Subcutaneous adipose tissue (tissue), 4 donors: Measurements from ENCODE around the gene GRIK2. TPM values are rescaled to one million over a fixed set of nuclear protein-coding genes. Genes with fewer than 3 reads are reported as not detected.

Experiments used
- total RNA-seq, 4 donors: library from RNA; depleted of rRNA; stranded (reverse); fragments of >200 nt; gene quantifications; one replicate each; pipeline ENCODE4 v1.1.0, GENCODE V29; 2016
- TF ChIP-seq, protein P1 (sequence below): fragments of 450-650 bp; IDR thresholded peaks from one replicate; pipeline ENCODE4 v1.5.1; 2016; ENCODE audit warnings: low read depth, mild to moderate bottlenecking, control low read depth, antibody characterized with exemption, moderate library complexity

GRIK2 gene
- total RNA-seq, 4 donors from 2014 or later = 0.19 to 1.5 (median 0.81) TPM

DNA sequence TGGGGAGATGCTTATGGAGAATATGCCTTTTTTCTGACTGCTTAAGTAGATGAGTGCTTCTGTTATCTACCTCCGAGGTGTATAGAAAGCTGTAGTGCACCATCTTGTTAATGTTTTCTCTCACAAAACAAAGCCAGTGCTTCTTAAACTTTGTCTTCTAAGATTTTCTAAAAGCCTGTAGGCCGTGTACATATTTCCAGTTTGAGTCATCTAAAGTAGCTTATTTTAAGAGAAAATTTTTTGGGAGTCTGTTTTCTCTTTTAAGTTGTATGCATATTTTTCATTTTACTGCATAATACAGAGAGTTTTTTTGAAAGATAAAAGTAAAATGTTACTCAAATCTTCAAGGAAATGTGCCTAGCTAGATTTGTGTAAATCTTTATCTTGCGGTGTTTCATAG lies 151.7 kb downstream of the GRIK2 start:
- TF ChIP-seq, protein P1, sequence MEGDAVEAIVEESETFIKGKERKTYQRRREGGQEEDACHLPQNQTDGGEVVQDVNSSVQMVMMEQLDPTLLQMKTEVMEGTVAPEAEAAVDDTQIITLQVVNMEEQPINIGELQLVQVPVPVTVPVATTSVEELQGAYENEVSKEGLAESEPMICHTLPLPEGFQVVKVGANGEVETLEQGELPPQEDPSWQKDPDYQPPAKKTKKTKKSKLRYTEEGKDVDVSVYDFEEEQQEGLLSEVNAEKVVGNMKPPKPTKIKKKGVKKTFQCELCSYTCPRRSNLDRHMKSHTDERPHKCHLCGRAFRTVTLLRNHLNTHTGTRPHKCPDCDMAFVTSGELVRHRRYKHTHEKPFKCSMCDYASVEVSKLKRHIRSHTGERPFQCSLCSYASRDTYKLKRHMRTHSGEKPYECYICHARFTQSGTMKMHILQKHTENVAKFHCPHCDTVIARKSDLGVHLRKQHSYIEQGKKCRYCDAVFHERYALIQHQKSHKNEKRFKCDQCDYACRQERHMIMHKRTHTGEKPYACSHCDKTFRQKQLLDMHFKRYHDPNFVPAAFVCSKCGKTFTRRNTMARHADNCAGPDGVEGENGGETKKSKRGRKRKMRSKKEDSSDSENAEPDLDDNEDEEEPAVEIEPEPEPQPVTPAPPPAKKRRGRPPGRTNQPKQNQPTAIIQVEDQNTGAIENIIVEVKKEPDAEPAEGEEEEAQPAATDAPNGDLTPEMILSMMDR = no peak

DNA sequence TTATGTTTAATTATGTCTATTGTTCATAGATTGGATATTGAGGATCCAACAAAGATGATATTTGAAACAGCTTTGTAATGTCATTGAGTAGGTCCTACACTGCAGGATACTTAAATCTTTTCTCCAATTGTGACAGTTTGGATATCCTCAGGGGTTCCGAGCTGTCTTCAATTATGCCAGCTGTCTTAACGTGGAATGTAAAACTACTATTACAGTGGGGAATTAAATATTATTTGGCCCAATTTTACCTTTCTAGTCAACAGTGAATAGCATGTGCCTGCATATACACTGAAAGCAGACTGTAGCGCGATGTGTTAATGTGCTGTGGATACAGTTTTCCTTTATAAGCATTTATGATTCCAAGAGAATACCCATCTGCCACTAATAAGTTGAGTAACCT lies 156.9 kb downstream of the GRIK2 start:
- TF ChIP-seq, protein P1 = no peak

GRCh38 chr6:101554231-101554630 lies 160.7 kb downstream of the GRIK2 start:
- TF ChIP-seq, protein P1 = no peak

GRCh38 chr6:101558712-101559111 lies 165.2 kb downstream of the GRIK2 start:
- TF ChIP-seq, protein P1 = no peak

DNA sequence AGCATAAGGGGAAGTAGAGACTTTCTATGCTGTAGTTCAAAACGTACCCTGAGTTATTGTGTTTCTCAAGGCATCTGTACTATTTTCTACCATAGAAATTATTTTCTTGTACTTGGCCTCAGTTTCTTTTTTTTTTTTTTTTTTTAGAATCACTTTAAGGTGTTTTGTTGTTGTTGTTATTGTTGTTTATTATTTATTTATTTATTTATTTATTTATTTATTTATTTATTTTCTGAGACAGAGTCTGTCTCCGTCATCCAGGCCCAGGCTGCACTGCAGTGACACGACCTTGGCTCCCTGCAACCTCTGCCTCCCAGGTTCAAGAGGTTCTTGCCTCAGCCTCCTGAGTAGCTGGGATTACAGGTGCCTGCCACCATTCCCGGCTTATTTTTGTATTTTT lies 179.1 kb downstream of the GRIK2 start:
- TF ChIP-seq, protein P1 = no peak

- TF ChIP-seq, protein P1 = no peak
These were observed 183.6 kb downstream of the GRIK2 start for GRCh38 chr6:101577091-101577490.

DNA sequence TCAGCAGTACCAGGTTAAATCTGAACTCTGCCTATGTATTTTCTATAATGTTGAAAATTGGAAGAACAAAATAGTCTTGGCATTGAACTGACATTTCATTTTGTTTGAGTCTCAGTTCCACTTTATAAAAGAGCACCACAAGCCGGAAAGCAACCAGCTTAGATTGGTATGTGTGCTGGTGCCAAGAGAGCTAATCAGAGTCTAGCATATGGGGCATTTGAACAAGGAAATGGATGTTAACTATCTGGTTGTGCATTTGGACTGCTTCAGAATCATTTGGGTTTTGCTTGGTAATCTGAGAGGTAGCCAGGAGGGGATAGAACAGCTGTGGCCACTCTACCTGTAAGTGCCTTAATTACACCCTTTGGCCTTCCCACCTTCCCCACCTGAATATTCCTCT lies 184.8 kb downstream of the GRIK2 start:
- TF ChIP-seq, protein P1 = no peak

- TF ChIP-seq, protein P1 = no peak
These were observed 189.3 kb downstream of the GRIK2 start for GRCh38 chr6:101582792-101583191.
